ENCODE measurements around the gene CTIF. TPM values are rescaled to one million over a fixed set of nuclear protein-coding genes. Genes with fewer than 3 reads are reported as not detected.

The CTIF gene
- total RNA-seq, 1 donor from 2014 or later, result 26.4 TPM

DNA sequence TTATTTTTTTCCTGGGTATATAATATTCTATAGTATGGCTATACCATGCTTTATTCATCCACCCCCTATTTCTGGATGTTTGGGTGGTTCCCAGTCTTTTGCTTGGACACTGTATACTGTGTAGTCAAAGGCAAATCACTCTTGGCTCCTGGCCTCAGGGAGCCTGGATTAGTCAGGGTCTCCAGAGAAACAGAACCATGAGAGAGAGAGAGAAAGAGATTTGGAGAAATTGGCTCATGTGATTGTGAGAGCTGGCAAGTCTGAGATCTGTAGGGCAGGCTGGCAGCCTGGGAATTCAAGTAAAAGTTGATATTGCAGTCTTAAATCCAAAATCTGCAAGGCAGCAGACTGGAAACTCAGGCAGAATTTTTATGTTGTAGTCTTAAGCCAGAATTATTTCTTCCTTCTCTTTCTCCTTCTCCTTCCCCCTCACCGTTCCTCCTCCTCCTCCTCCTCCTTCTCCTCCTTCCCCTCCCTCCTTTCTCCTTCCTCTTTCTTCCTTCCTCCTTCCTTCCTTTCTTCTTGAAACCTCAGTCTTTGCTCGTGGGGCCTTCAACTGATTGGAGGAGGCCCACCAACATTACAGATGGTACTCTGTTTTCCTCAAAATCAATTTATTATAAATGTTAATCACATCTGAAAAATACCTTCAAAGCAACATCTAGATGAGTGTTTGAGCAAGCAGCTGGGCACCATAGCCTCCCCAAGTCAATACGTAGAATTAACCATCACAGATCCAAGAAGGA lies 33.0 kb downstream of the CTIF start:
- TF ChIP-seq, protein P1, sequence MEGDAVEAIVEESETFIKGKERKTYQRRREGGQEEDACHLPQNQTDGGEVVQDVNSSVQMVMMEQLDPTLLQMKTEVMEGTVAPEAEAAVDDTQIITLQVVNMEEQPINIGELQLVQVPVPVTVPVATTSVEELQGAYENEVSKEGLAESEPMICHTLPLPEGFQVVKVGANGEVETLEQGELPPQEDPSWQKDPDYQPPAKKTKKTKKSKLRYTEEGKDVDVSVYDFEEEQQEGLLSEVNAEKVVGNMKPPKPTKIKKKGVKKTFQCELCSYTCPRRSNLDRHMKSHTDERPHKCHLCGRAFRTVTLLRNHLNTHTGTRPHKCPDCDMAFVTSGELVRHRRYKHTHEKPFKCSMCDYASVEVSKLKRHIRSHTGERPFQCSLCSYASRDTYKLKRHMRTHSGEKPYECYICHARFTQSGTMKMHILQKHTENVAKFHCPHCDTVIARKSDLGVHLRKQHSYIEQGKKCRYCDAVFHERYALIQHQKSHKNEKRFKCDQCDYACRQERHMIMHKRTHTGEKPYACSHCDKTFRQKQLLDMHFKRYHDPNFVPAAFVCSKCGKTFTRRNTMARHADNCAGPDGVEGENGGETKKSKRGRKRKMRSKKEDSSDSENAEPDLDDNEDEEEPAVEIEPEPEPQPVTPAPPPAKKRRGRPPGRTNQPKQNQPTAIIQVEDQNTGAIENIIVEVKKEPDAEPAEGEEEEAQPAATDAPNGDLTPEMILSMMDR (IDR thresholded peaks at IDR 0.05; ENCODE audit: unreplicated experiment), result no peak
- H3K4me3 Mint-ChIP-seq (ENCODE audit: low read depth), result no peak overlapping the region
- H3K4me1 Mint-ChIP-seq (ENCODE audit: low read depth), result peaks cover 12% of the 10 kb centered on the region
- H3K36me3 Mint-ChIP-seq (ENCODE audit: insufficient read depth), result peaks cover 3% of the 10 kb centered on the region
- H3K27ac Mint-ChIP-seq, result no peak overlapping the region
- no peak for DNase-seq (ENCODE audit: low spot score, unreplicated experiment)
- H3K27me3 Mint-ChIP-seq, result no peaks in the 10 kb centered on the region
- H3K9me3 Mint-ChIP-seq (ENCODE audit: low read depth), result peaks cover 2% of the 10 kb centered on the region

DNA sequence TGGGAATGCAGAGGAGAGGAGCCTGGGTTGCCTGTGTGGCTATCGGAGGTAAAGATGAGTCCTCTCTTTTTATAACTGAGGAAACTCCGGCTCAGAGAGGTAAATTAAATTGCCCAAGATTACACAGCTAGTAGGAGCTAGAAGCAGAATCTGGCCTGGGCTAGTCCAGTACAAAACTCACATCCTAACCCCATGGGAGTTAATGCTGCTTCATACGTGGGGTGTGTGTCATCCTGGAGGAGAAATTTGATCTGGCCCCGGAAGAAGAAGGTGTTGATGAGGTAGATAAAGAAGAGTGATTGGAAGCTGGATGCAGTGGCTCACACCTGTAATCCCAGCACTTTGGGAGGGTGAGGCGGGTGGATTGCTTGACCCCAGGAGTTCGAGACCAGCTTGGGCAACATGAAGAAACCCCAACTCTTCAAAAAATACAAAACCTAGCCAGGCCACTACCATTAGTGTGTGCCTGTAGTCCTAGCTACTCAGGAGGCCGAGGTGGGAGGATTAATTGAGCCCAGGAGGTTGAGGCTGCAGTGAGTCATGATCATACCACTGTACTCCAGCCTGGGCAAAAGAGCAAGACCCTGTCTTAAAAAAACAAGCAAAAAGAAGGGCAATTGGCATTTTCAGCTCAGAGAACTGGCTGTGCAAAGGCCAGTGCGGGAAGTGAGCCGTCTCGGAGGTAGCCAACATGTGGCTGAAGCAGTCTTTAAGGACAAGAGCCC lies 33.7 kb downstream of the CTIF start:
- H3K9me3 Mint-ChIP-seq (ENCODE audit: low read depth), result peaks cover 3% of the 10 kb centered on the region
- H3K4me1 Mint-ChIP-seq (ENCODE audit: low read depth), result peaks cover 12% of the 10 kb centered on the region
- DNase-seq (ENCODE audit: low spot score, unreplicated experiment), result no peak
- no peaks in the 10 kb centered on the region for H3K27me3 Mint-ChIP-seq
- H3K36me3 Mint-ChIP-seq (ENCODE audit: insufficient read depth), result peaks cover 4% of the 10 kb centered on the region
- TF ChIP-seq, protein P1 (IDR thresholded peaks at IDR 0.05; ENCODE audit: unreplicated experiment), result no peak
- H3K27ac Mint-ChIP-seq, result no peak overlapping the region
- H3K4me3 Mint-ChIP-seq (ENCODE audit: low read depth), result no peak overlapping the region

DNA sequence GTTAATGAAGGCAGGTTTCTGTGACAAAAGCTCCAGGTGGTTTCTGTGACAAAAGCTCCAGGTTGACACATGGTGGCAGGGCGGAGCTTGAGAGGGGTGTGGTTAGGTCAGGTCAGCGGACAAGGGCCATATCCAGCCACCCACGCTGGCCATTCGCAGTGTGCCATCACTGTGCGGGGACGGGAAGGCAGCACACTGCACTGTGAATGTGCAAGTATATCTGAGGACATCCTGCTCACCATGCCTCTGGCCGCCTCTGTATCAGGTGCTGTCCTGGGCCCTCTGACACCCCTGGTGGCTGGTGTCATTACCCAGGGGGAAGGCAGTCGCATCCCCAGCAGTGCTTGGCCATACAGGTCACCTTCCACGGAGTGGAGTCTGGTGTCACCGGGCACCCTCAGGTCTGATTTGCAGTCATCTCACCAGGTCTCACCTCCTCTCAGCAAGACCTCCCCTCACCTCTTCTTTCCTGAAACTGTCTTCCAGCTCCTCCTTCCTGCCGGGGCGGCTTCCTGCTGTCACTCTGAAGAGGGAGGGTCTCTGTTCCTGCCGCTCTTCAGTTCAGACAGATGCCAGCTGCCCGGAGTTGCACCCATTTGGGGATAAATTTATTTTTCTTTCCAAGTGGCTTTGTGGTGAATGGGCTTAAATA lies 34.9 kb downstream of the CTIF start:
- Mint-ChIP-seq H3K4me3 (ENCODE audit: low read depth) (no peak overlapping the region), H3K36me3 (ENCODE audit: insufficient read depth) (peaks cover 11% of the 10 kb centered on the region), H3K9me3 (ENCODE audit: low read depth) (peaks cover 10% of the 10 kb centered on the region), H3K27me3 (no peaks in the 10 kb centered on the region), H3K4me1 (ENCODE audit: low read depth) (peaks cover 12% of the 10 kb centered on the region), H3K27ac (no peak overlapping the region)
- no peak for DNase-seq (ENCODE audit: low spot score, unreplicated experiment)
- TF ChIP-seq, protein P1 (IDR thresholded peaks at IDR 0.05; ENCODE audit: unreplicated experiment), result no peak

DNA sequence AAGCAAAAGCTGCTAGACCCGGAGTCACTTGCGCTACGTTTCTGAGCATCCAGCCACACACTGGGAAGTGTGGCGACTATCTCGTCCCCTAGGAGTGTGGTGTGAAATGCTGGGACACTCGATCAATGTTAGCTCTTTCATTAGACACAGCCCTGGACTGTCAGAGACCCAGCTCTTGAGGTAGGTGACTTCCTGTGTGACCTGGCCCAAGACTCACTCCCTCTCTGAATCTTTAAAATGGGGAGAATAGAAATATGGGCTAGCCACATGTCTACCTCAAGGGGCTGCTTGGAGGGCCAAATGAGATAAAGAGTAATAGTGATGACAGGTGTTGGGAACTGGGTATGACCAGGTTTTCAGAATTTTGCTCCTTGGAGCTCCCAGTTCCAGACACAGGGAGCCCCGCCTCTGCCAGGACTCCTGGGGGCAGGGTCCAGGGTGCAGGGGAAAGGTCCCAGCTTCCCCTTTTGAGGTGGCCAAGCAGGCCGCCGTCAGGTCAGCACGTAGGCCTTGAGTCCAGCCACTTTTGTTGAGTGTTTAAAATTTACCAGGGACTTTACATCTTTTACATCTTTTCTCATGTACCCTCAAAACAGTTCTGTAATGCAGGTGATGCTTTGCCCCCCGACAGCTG lies 36.0 kb downstream of the CTIF start:
- Mint-ChIP-seq H3K9me3 (ENCODE audit: low read depth) (peaks cover 11% of the 10 kb centered on the region), H3K4me1 (ENCODE audit: low read depth) (peaks cover 9% of the 10 kb centered on the region), H3K27ac (no peak overlapping the region), H3K36me3 (ENCODE audit: insufficient read depth) (peaks cover 13% of the 10 kb centered on the region), H3K4me3 (ENCODE audit: low read depth) (no peak overlapping the region), H3K27me3 (no peaks in the 10 kb centered on the region)
- DNase-seq (ENCODE audit: low spot score, unreplicated experiment), result no peak
- TF ChIP-seq, protein P1 (IDR thresholded peaks at IDR 0.05; ENCODE audit: unreplicated experiment), result no peak

DNA sequence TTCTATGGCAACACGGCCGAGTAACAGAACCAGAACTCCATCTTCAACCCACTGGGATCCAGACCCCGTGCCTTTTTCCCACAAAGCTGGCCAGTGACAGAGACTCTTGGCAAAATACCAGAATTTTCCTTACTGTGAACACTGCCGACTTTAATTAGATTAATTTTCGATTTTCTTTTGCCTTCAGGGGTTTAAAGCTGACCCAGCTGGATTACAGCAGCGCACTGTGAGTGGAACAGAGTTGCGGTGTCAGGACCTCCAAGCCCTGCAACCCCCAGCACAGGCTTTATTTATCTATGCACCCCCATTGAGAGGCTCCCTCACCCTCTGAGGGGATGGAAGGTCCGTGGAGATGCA lies 36.4 kb downstream of the CTIF start:
- Mint-ChIP-seq H3K27me3 (no peaks in the 10 kb centered on the region), H3K4me3 (ENCODE audit: low read depth) (no peak overlapping the region)

More for the DNA sequence above, 36.4 kb downstream of the CTIF start:
- H3K4me1 Mint-ChIP-seq (ENCODE audit: low read depth), result peaks cover 6% of the 10 kb centered on the region
- H3K36me3 Mint-ChIP-seq (ENCODE audit: insufficient read depth), result peaks cover 13% of the 10 kb centered on the region
- H3K9me3 Mint-ChIP-seq (ENCODE audit: low read depth), result peaks cover 11% of the 10 kb centered on the region
- H3K27ac Mint-ChIP-seq, result no peak overlapping the region
- DNase-seq (ENCODE audit: low spot score, unreplicated experiment), result no peak
- TF ChIP-seq, protein P1 (IDR thresholded peaks at IDR 0.05; ENCODE audit: unreplicated experiment), result no peak
